PFSK-1 (cell line): ENCODE data around the gene FARSB.

Experiments used
- POLR2AphosphoS5 ChIP-seq: IDR thresholded peaks from 2 replicates; pipeline ENCODE4 v1.6.1; 2012; ENCODE audit warnings: low read depth, mild to moderate bottlenecking, control low read depth, low read length, moderate library complexity
- SIN3A ChIP-seq: IDR thresholded peaks from 2 replicates; pipeline ENCODE4 v1.6.1; 2012; ENCODE audit warnings: mild to moderate bottlenecking, low read length, moderate library complexity, borderline replicate concordance; ENCODE audit not compliant: insufficient read depth
- TF ChIP-seq, protein P1 (sequence below), 2 experiments: IDR thresholded peaks; 2 replicates each; pipeline versions ENCODE4 v1.6.1 to v1.8.0; 2011 to 2012; ENCODE audit warnings: low read depth in 2 of 2, low read length in 2 of 2, control low read depth in 1 of 2, inconsistent platforms in 1 of 2, mild to moderate bottlenecking in 1 of 2, moderate library complexity in 1 of 2; ENCODE audit not compliant: insufficient read depth in 1 of 2

DNA sequence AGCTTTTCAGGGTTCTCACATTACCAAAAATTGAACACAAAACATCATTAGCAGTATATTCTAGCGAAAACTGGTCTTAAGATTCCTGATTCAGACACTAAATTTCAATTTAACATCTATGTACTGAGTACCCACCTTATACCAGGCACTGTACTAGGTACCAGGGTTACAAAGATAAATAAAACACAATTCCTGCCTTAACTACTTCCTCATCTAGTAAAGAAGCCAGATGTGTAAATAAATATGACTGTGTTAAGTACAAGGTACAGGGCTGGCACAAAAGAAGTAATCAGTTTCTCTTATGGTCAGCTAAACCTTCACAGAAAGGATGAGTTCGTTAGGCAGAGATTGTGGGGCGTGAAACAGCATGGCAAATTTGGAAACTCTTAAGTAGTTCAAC, 6.1 kb downstream of the FARSB start:
- no peak for TF ChIP-seq SIN3A
- TF ChIP-seq POLR2AphosphoS5 = no peak
- TF ChIP-seq, protein P1, sequence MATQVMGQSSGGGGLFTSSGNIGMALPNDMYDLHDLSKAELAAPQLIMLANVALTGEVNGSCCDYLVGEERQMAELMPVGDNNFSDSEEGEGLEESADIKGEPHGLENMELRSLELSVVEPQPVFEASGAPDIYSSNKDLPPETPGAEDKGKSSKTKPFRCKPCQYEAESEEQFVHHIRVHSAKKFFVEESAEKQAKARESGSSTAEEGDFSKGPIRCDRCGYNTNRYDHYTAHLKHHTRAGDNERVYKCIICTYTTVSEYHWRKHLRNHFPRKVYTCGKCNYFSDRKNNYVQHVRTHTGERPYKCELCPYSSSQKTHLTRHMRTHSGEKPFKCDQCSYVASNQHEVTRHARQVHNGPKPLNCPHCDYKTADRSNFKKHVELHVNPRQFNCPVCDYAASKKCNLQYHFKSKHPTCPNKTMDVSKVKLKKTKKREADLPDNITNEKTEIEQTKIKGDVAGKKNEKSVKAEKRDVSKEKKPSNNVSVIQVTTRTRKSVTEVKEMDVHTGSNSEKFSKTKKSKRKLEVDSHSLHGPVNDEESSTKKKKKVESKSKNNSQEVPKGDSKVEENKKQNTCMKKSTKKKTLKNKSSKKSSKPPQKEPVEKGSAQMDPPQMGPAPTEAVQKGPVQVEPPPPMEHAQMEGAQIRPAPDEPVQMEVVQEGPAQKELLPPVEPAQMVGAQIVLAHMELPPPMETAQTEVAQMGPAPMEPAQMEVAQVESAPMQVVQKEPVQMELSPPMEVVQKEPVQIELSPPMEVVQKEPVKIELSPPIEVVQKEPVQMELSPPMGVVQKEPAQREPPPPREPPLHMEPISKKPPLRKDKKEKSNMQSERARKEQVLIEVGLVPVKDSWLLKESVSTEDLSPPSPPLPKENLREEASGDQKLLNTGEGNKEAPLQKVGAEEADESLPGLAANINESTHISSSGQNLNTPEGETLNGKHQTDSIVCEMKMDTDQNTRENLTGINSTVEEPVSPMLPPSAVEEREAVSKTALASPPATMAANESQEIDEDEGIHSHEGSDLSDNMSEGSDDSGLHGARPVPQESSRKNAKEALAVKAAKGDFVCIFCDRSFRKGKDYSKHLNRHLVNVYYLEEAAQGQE (IDR thresholded peaks at IDR 0.05; ENCODE audit: insufficient read depth in 1 of 2, low read depth in 2 of 2, low read length in 2 of 2) = no peak
